D721Med (cell line): Measurements from ENCODE around the gene NAGPA.
A peak's percentile ranks its signal among the peaks of the same experiment; 100 is the strongest.

ENCODE experiments used
- DNase-seq: peaks from one replicate; pipeline ENCODE4 v3.0.0; 2011; ENCODE audit warnings: low spot score; ENCODE audit not compliant: insufficient read length
- FAIRE-seq: peaks from 2 replicates; lab custom pipeline; 2011; peaks lifted over from hg19 to GRCh38; lab: Jason Lieb, UNC
- CTCF ChIP-seq: IDR thresholded peaks from 2 replicates; pipeline ENCODE4 v1.5.1; 2012; ENCODE audit warnings: mild to moderate bottlenecking, control low read depth; ENCODE audit not compliant: insufficient read depth; ENCODE audit errors: missing control alignments

The NAGPA gene

GRCh38 chr16:5027086-5027485 is 6.6 kb downstream of the NAGPA start:
- no peak for TF ChIP-seq CTCF
- DNase-seq: peak; percentile 8
- no peak for FAIRE-seq

- FAIRE-seq (no peak), DNase-seq (peak; percentile 1)
- no peak for TF ChIP-seq CTCF
These were observed 7.1 kb downstream of the NAGPA start for GRCh38 chr16:5026664-5027063.

DNA sequence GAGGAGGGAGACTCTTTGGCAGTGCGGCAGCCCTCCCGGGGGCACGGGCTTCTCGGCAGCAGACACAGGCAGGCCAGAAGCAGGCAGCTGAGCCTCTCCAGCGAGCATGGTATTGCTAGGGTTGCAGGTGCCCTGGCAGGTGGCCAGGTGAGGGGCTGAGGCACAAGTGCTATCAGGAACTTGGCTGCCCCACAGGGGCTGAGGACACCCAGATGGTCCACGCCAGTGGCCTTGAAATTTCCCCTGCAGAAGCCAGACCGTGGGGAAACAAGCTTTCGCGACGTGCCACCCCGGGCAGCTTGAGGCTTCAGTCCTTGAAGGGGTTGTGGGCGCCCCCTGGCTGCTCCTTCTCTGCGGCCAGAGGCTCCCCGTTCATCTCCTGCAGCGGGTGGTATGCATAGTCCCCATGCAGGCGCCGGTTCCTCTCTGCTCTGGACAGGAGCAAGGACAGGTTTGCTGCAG is 8.5 kb downstream of the NAGPA start:
- TF ChIP-seq CTCF: peak; percentile 50
- DNase-seq (peak; percentile 52), FAIRE-seq (no peak)

DNA sequence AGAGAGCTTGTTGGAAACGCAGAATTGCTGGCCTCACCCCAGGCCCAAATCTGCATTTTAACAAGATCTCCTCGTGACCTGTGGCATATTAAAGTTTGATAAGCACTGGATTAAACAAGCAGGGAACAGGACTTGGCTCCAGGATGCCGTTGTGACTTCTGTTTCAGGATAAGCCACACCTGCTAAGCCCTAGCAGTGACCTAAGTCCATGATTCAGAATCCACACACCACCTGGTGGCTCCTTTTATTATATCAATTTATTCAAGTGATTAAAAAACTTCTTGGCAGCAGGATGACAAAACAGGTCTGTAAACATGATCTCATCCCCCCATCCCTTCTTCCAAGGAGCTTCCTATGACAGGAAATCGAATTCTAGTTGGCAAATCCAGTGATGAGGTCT is 9.1 kb downstream of the NAGPA start:
- peak; percentile 48 for DNase-seq
- FAIRE-seq: no peak
- peak; percentile 10 for TF ChIP-seq CTCF

- DNase-seq: no peak
- no peak for FAIRE-seq
- no peak for TF ChIP-seq CTCF
These were observed 11.2 kb downstream of the NAGPA start for GRCh38 chr16:5022521-5022920.

DNA sequence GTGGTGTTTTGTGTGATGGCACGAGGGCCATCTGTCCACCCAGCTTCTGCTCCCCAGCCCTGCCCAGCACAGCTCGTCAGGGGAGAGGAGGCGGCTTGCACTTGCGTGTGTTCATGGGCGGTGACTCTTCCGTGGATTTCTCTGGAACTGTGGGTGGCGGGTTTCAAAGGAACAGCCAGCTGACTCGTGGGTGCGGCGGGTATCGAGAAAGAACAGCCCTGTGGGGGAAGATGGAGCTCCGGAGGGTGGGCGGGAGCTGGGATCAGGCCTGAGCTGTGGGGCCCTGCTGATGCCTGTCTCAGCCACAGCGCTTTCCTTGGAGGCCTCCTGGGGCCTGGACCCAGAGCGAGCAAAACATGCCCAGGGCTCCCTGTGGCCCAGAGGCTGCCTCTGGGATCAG is 13.2 kb downstream of the NAGPA start:
- DNase-seq (no peak), FAIRE-seq (no peak)
- no peak for TF ChIP-seq CTCF

DNA sequence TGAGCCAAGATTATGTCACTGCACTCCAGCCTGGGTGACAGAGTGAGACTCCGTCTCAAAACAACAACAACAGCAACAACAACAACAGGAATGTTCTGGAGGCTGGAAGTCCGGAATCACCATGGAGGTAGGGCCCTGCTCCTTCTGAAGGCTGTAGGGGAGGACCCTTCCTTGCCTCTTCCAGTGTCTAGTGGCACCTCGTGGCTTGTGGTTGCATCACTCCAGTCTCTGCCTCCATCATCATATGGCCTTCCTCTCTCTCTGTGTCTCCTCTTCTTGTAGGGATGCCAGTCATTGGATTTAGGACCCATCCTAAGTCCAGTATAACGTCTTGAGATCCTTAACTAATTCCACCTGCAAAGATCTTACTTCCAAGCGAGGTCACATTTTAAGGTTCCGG is 14.0 kb downstream of the NAGPA start:
- FAIRE-seq (no peak), DNase-seq (no peak)
- no peak for TF ChIP-seq CTCF
